A172 (cell line): ENCODE results near the gene TFEC. TPM values are rescaled to one million over a fixed set of nuclear protein-coding genes. Genes with fewer than 3 reads are reported as not detected.
"Not testable (repeated sequence)": the region's sequence is repeated elsewhere in the genome, so short reads cannot be mapped to it uniquely, and the experiment has no call there.

ENCODE experiments used
- DNase-seq: peaks from one replicate; pipeline ENCODE4 v3.0.0-alpha.2; 2015; ENCODE audit warnings: low spot score
- total RNA-seq: library from RNA; depleted of rRNA; stranded (reverse); fragments of >200 nt; shearing (Covaris generic); gene quantifications from 2 replicates; pipeline ENCODE4 v1.2.3, GENCODE V29; 2014; rRNA removed

Gene TFEC
- total RNA-seq, 1 experiment from 2014 or later: 0.43 TPM

DNA sequence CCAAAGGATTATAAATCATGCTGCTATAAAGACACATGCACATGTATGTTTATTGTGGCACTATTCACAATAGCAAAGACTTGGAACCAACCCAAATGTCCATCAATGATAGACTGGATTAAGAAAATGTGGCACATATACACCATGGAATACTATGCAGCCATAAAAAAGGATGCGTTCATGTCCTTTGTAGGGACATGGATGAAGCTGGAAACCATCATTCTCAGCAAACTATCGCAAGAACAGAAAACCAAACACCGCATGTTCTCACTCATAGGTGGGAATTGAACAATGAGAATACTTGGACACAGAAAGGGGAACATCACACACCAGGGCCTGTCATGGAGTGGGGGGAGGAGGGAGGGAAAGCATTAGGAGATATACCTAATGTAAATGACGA is 100.4 kb downstream of the TFEC start:
- not testable (repeated sequence) for DNase-seq

DNA sequence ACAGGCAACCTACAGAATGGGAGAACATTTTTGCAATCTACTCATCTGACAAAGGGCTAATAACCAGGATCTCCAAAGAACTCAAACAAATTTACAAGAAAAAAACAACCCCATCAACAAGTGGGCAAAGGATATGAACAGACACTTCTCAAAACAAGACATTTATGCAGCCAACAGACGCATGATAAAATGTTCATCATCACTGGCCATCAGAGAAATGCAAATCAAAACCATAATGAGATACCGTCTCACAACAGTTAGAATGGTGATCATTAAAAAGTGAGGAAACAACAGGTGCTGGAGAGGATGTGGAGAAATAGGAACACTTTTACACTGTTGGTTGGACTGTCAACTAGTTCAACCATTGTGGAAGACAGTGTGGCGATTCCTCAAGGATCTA is 100.8 kb downstream of the TFEC start:
- not testable (repeated sequence) for DNase-seq

DNA sequence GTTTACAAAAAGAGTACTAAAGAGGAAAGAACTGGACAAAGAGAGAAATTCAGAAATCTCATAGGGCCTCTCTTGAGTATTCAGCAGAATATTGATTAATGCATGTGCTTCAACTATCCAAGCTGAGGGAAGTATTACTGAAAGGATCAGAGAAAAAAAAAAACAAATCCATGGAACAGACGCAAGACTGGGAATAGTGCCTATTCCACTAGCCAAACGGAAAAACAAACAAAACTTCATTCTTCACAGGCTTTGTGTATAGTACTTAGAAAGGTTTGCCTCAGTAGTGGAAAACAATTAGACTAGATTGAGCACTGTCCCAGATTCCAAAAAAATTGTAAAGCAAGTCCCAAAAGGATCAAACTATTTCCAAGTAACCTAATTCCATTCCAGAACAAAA is 106.2 kb downstream of the TFEC start:
- DNase-seq: no peak

DNA sequence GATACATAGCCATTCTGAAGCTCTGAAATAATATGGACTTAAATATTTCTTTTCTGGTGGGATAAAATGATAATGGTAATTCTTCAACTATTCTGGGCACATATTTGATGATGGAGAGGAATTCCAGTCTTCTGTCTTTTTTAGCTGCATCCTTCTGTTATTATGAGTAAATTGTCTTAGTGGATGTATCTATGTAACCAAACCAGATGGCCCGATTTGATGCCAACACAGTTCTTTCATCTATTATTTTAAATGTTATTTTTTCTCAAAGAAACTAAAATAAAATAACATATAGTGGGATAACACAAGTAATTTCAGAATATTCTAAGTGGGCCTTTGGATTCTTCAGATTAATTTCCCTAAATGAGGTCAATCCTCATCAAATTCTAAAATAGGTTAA is 110.2 kb downstream of the TFEC start:
- no peak for DNase-seq

DNA sequence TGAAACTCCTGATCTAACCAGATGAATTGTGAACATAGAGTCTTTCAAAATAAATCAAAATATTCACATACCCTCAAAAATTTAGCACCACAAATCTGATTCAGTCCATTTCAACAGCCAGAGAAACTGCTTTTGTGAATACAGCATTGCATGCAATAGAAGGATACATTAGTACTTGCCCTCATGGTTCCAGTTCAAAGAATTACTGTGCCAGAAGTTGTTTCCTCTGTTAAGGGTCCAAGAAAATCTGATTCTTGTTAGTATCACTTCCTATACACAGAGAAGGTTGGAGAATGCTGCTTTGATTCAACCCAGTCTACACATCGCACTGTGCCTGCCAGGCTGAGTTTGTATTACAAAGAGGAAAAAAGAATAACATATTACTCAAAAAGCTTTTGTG is 115.6 kb downstream of the TFEC start:
- no peak for DNase-seq

DNA sequence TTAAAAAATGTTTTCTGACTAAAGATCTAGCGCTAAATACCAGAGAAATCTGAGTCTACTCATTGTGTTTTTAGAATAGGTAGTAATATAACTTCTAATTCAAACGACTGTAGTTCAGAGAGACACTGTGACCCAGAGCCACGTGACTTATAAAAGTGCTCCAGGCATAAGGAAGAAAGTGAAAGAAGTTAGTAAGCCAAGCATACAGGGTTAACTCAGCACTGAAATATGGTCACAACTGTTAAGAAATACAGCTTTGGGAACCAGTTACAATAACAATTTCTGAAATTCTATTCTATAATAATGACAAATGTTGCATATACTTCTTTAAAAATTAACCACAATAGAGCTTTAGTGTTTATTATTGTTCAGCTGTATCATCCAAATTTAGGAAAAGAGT is 119.1 kb downstream of the TFEC start:
- no peak for DNase-seq

DNA sequence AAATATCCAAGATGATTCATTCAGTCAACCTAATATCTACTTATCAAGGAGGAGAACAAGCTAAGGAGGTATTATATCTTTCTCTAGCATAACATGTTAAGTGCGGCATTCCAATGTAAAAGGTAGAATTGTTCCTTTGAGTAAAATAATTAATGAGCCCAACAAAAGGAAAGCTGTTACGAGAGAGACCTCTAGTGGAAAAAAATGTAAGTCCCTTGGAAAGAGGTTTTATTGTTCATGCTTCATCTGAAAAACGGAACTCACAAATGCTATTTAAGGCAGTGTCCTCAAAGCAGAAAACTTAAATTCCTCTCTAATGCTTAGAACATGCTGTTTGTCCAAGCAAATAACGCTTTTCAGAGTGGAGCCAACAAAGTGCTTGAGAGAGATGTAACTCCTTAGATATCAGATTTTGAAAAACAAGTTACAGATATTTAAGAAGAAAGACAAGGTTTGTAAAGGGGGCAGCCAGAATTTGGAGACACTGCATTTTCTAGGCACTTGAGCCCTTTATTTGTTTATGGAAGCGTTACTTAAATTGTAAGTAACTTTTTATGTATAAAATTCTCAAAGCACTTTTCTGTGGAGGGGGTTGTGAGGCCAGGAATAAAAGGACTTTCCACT is 119.9 kb downstream of the TFEC start:
- DNase-seq: peak; percentile 50

DNA sequence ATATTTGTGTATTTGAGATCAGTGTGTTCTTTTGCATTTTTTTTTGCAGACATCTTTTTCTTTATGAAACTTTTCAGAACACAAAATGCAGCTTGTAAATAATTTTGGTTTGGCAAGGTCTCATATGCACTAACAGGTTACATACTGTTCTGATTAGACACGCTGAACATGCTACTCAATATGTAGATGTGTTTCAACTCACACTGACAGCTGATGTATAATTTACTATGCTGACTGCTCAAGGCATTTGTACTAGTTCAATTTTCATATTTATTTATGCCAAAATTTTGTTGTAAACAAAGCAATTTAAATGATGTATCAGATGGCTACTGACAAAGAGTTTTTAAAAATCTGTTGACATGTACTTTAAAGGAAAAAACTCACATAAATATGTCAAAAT is 123.8 kb downstream of the TFEC start:
- no peak for DNase-seq

DNA sequence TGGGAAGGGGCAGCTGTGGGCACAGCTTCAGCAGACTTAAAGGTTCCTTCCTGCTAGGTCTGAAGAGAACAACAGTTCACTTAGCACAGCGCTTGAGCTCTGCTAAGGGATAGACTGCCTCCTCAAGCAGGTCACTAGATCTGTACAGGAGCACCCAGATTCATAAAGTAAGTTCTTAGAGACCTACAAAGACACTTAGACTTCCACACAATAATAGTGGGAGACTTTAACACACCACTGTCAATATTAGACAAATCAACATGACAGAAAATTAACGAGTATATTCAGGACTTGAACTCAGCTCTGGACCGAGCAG is 140.9 kb downstream of the TFEC start:
- DNase-seq: no peak

DNA sequence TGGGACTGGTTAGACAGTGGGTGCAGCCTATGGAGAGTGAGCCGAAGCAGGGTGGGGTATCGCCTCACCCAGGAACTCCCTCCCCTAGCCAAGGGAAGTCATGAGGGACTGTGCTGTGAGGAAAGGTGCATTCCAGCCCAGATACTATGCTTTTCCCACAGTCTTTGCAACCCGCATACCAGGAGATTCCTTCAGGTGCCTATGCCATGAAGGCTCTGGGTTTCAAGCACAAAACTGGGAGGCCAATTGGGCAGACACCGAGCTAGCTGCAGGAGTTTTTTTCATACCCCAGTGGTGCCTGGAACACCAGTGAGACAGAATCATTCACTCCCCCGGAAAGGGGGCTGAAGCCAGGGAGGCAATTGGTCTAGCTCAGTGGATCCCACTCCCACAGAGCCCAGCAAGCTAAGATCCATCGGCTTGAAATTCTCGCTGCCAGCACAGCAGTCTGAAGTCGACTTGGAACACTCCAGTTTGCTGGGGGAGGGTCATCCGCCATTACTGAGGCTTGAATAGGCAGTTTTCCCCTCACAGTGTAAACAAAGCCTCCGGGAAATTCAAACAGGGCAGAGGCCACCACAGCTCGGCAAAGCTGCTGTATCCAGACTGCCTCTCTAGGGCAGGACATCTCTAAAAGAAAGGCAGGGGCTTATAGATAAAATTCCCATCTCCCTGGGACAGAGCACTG is 141.4 kb downstream of the TFEC start:
- DNase-seq: no peak

DNA sequence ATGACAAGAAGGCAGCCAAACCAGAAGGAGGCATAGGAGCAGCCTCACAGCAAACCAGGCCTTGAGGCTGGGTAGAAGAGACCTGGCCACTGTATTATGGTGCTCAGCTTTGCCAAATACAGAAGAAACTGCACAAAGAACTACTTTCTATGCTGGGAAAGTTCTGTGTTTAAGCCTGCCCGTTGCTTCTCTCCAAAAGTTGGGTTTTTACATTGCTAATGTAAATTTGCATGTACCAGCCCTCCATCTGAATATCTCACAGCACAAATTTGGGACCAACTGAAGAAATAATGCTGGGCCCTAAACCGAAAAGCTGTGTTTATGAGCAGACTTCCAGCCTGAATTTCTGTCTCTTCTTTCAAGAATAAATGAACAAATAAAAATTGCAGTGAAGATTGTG is 145.0 kb downstream of the TFEC start:
- DNase-seq: no peak

Other genes starting within 250 kb of the TFEC start
- 0.96 and 1.8 TPM in 2 replicates for gene TES, start 179.8 kb upstream of the TFEC start, total RNA-seq